BLaER1 (cell line): ENCODE measurements around the gene FDPS.
A peak's percentile ranks its signal among the peaks of the same experiment; 100 is the strongest.

Experiments
- H3K27ac ChIP-seq: shearing (Covaris generic); formaldehyde crosslinking; 2 replicates; pipeline ENCODE4 v1.8.1; 2022
- H3K27me3 ChIP-seq: shearing (Covaris generic); formaldehyde crosslinking; 2 replicates; pipeline ENCODE4 v1.8.1; 2022
- H3K36me3 ChIP-seq: shearing (Covaris generic); formaldehyde crosslinking; 2 replicates; pipeline ENCODE4 v1.8.1; 2022
- H3K4me1 ChIP-seq: shearing (Covaris generic); formaldehyde crosslinking; 2 replicates; pipeline ENCODE4 v1.8.1; 2022
- H3K4me2 ChIP-seq: shearing (Covaris generic); formaldehyde crosslinking; 2 replicates; pipeline ENCODE4 v1.8.1; 2022
- H3K4me3 ChIP-seq: shearing (Covaris generic); formaldehyde crosslinking; 2 replicates; pipeline ENCODE4 v1.8.1; 2022
- H3K9ac ChIP-seq: shearing (Covaris generic); formaldehyde crosslinking; 2 replicates; pipeline ENCODE4 v1.8.1; 2022
- H3K9me3 ChIP-seq: shearing (Covaris generic); formaldehyde crosslinking; 2 replicates; pipeline ENCODE4 v1.8.1; 2022
- H4K20me1 ChIP-seq: shearing (Covaris generic); formaldehyde crosslinking; 2 replicates; pipeline ENCODE4 v1.8.1; 2022
- Cebpa-rat ChIP-seq: shearing (Covaris generic); IDR thresholded peaks from 2 replicates; pipeline ENCODE4 v1.8.1; 2022

FDPS gene

DNA sequence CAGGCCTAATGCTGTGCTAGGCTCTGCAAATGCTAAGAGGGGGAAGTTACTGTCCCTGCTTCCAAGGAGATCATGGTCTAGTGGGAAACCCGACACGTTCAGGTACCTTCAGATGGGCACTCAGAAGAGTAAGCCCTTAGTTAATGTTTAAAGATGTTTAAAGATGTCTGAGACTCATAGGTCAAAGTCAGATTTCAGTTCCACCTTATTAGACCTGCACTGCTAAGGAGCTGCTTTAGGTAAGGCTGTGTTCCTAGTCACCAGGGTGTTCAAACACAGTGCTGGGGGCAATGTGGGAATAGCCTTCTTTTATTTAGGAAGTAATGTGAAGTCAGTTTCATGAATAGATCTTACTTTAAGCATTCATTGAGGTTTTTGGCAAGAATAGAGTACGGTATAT is 8.3 kb downstream of the FDPS start:
- Histone ChIP-seq H4K20me1 (peaks cover 23% of the 10 kb centered on the region), H3K9ac (no peak overlapping the region), H3K4me3 (no peak overlapping the region), H3K27me3 (no peaks in the 10 kb centered on the region), H3K9me3 (no peaks in the 10 kb centered on the region), H3K4me2 (no peak overlapping the region), H3K36me3 (peaks cover 86% of the 10 kb centered on the region), H3K4me1 (peaks cover 39% of the 10 kb centered on the region), H3K27ac (no peak overlapping the region)
- no peak for TF ChIP-seq Cebpa-rat

DNA sequence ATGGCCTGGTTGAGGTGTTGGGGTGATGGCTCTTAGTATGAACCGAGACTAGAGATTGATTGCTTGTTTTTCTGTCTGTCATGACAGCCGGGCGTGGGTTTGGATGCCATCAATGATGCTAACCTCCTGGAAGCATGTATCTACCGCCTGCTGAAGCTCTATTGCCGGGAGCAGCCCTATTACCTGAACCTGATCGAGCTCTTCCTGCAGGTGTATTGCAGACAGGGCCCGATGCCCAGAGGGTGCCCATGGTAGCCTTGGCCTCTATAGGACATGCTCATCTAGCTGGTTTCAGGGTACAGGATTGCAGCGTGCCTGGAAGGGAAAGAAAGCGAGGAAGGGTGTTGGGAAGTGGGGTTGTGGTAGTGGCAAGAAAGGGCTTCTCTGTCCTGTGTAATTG is 9.4 kb downstream of the FDPS start:
- Histone ChIP-seq H3K27ac (no peak overlapping the region), H3K9ac (0 out of 2 replicates have a peak overlapping the region, but pooled peaks have one; percentile 3), H3K27me3 (no peaks in the 10 kb centered on the region), H3K4me3 (no peak overlapping the region), H3K9me3 (no peaks in the 10 kb centered on the region), H3K4me2 (no peak overlapping the region), H3K4me1 (peaks cover 46% of the 10 kb centered on the region), H3K36me3 (peaks cover 75% of the 10 kb centered on the region), H4K20me1 (peaks cover 28% of the 10 kb centered on the region)
- no peak for TF ChIP-seq Cebpa-rat

DNA sequence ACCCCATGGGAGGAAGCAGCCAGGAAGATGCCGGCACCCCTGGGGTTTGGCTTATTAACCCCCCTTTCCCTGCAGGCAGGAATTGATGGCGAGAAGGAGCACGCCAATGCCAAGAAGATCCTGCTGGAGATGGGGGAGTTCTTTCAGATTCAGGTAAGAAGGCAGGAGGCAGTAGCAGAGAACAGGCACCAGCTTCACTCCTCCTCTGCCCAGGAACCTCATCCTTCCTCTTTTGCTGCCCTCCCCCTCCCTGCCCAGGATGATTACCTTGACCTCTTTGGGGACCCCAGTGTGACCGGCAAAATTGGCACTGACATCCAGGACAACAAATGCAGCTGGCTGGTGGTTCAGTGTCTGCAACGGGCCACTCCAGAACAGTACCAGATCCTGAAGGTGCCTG is 10.9 kb downstream of the FDPS start:
- TF ChIP-seq Cebpa-rat, result no peak
- Histone ChIP-seq H3K4me1 (peaks cover 46% of the 10 kb centered on the region), H4K20me1 (peaks cover 28% of the 10 kb centered on the region), H3K9ac (0 out of 2 replicates have a peak overlapping the region, but pooled peaks have one; percentile 3), H3K27ac (no peak overlapping the region), H3K36me3 (peaks cover 60% of the 10 kb centered on the region), H3K4me2 (0 out of 2 replicates have a peak overlapping the region, but pooled peaks have one; percentile 94), H3K9me3 (no peaks in the 10 kb centered on the region), H3K4me3 (no peak overlapping the region), H3K27me3 (no peaks in the 10 kb centered on the region)

DNA sequence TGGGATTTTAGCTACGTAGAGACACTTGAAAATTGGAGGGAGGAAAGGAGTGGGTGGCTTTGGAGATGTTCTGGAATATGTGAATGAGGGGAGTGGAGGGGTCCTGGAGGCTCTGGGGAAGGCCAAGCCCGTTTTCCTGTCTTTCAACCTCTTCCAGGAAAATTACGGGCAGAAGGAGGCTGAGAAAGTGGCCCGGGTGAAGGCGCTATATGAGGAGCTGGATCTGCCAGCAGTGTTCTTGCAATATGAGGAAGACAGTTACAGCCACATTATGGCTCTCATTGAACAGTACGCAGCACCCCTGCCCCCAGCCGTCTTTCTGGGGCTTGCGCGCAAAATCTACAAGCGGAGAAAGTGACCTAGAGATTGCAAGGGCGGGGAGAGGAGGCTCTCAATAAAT is 11.6 kb downstream of the FDPS start:
- Histone ChIP-seq H3K4me3 (peak overlapping the region; percentile 61), H4K20me1 (peaks cover 31% of the 10 kb centered on the region), H3K27ac (no peak overlapping the region), H3K4me2 (peak overlapping the region; percentile 94), H3K4me1 (peaks cover 50% of the 10 kb centered on the region), H3K36me3 (peaks cover 53% of the 10 kb centered on the region), H3K27me3 (no peaks in the 10 kb centered on the region), H3K9ac (peak overlapping the region; percentile 50; the same call in 1 of the 2 replicates), H3K9me3 (no peaks in the 10 kb centered on the region)
- no peak for TF ChIP-seq Cebpa-rat

DNA sequence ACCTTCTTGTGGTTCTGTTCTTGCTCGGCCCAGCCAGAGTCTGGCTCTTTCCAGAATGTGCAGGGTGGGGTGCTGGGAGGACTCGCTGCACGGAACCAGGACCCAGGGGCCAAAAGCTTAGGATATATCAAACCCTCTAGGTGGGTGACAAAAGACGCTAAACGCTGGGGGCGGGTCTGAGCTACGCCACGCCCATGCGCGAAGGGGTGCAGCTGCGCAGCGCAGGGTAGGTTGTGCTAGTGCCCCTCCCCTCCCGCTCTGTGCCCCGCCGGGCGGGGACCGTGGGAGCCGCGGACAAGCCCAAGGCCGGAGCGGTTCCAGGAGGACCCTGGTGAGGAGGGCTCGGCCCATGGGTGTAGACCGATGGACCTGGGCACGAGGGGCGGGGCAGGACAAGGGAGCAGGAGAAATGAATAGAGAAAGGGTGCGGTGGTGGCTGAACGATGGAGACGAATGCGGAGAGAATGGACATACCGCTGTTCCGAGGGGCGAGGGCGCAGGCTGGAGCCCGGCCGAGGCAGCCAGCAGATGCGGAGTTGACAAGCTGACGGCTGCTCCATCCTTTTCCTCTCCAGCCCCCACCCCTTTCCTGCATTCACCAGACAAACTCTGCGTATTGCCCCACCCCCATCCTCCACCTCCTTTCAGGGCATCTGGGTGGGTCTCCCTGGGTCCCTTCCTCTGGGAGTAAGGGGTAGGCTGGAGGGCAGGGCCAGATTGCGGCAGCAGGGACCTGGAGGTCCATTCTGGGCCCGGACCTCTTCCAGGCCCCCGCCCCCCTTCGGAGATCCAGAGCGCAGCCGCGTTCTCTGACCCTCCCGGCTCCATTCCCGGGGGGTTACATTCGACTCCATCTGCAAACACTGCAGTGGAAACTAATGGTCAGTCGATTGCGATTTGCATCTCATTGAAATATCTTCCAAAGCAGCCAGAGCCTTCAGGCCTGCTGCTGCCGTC is 12.3 kb downstream of the FDPS start, which contains the start of gene RUSC1:
Gene RUSC1, plus strand, starts transcription at position 234 of the 957 bp plus-strand sequence. CDS start 880 bp downstream, outside the sequence.
- no peaks in the 10 kb centered on the region for H3K9me3 ChIP-seq
- H3K27me3 ChIP-seq, result no peaks in the 10 kb centered on the region
- H3K4me2 ChIP-seq, result peak within 1 kb of the TSS; percentile 94
- H3K36me3 ChIP-seq, result peaks cover 47% of the 10 kb centered on the region
- H4K20me1 ChIP-seq, result peaks cover 38% of the 10 kb centered on the region
- peak within 1 kb of the TSS; percentile 78; the same call in 1 of the 2 replicates for H3K9ac ChIP-seq
- no peak within 1 kb of the TSS for H3K27ac ChIP-seq
- no peak for TF ChIP-seq Cebpa-rat
- peak within 1 kb of the TSS; percentile 61 for H3K4me3 ChIP-seq
- peaks cover 57% of the 10 kb centered on the region for H3K4me1 ChIP-seq

DNA sequence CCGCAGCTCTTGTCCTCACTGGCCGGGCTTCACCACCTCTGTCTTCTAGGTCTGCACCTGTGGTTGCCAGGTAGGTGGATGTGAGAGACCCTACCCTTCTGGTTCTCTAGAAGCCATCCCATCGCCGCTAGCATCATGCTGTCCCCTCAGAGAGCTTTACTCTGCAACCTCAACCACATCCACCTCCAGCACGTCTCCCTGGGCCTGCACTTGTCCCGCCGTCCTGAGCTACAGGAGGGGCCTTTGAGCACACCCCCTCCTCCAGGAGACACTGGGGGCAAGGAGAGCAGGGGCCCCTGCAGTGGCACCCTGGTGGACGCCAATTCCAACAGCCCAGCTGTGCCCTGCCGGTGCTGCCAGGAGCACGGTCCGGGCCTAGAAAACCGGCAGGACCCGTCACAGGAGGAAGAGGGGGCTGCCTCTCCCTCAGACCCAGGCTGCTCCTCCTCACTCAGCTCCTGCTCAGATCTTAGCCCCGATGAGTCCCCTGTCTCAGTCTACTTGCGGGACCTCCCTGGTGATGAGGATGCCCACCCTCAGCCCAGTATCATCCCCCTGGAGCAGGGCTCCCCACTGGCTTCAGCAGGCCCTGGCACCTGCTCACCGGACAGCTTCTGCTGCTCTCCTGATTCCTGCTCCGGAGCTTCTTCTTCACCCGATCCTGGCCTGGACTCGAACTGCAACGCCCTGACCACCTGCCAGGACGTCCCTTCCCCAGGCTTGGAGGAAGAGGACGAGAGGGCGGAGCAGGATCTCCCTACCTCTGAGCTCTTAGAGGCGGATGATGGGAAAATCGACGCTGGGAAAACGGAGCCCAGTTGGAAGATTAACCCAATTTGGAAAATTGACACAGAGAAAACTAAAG is 13.2 kb downstream of the FDPS start:
- peaks cover 47% of the 10 kb centered on the region for H4K20me1 ChIP-seq
- H3K27ac ChIP-seq, result no peak overlapping the region
- peaks cover 67% of the 10 kb centered on the region for H3K4me1 ChIP-seq
- H3K9me3 ChIP-seq, result no peaks in the 10 kb centered on the region
- H3K4me2 ChIP-seq, result peak overlapping the region; percentile 94
- no peaks in the 10 kb centered on the region for H3K27me3 ChIP-seq
- H3K9ac ChIP-seq, result peak overlapping the region; percentile 78; the same call in 1 of the 2 replicates
- peaks cover 43% of the 10 kb centered on the region for H3K36me3 ChIP-seq
- no peak for TF ChIP-seq Cebpa-rat
- peak overlapping the region; percentile 86 for H3K4me3 ChIP-seq

DNA sequence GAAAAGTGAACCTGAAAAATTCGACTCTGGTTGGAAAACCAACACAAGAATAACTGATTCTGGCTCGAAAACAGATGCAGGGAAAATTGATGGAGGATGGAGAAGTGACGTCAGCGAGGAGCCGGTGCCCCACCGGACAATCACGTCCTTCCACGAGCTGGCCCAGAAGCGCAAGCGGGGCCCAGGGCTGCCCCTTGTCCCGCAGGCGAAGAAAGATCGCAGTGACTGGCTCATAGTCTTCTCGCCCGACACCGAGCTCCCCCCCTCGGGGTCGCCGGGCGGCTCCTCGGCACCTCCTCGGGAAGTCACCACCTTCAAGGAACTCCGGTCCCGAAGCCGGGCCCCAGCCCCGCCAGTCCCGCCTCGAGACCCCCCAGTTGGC is 13.9 kb downstream of the FDPS start:
- Histone ChIP-seq H4K20me1 (peaks cover 52% of the 10 kb centered on the region), H3K9ac (peak overlapping the region; percentile 78), H3K27ac (no peak overlapping the region), H3K27me3 (no peaks in the 10 kb centered on the region), H3K4me1 (peaks cover 73% of the 10 kb centered on the region), H3K9me3 (no peaks in the 10 kb centered on the region), H3K36me3 (peaks cover 43% of the 10 kb centered on the region), H3K4me3 (peak overlapping the region; percentile 86), H3K4me2 (peak overlapping the region; percentile 94)
- TF ChIP-seq Cebpa-rat, result no peak

DNA sequence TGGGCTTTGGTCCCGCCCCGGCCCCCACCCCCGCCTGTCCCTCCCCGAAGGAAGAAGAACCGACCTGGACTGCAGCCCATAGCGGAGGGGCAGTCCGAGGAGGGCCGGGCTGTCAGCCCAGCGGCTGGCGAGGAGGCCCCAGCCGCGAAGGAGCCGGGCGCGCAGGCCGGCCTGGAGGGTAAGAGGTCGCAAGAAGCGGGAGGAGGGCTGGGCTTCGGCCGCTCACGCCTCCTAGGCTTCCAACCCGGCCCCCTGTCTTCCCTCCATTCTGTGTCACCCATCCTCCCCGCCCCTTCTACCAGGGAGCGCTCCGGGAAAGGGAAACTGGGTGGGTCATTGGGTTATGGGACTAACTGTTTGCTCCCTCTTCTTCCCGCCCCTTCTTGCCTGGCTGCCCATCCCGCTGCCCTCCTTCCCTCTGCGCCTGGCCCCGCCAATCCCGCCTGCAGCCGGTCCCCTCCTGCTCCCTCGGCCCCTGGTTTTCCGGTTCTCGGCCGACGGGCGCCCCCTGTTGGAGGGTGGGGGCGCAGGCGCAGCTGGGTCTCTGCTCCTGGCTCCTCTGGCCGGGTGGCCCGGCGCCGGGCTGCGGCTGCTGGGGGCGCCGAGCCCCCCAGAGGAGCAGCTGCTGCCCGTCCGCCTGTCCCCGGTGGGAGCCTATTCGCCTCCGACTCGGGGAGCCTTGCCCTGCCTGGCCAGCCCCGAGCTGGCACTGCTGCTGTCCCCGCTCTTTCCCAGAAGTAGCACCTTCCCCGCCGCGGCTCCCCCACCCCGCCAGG is 14.5 kb downstream of the FDPS start:
- H3K36me3 ChIP-seq, result peaks cover 43% of the 10 kb centered on the region
- H3K9ac ChIP-seq, result peak overlapping the region; percentile 78
- H3K27ac ChIP-seq, result 0 out of 2 replicates have a peak overlapping the region, but pooled peaks have one; percentile 46
- H3K4me1 ChIP-seq, result peaks cover 77% of the 10 kb centered on the region
- H3K4me3 ChIP-seq, result peak overlapping the region; percentile 86
- H3K4me2 ChIP-seq, result peak overlapping the region; percentile 94
- H4K20me1 ChIP-seq, result peaks cover 57% of the 10 kb centered on the region
- no peaks in the 10 kb centered on the region for H3K27me3 ChIP-seq
- no peak for TF ChIP-seq Cebpa-rat
- H3K9me3 ChIP-seq, result no peaks in the 10 kb centered on the region

DNA sequence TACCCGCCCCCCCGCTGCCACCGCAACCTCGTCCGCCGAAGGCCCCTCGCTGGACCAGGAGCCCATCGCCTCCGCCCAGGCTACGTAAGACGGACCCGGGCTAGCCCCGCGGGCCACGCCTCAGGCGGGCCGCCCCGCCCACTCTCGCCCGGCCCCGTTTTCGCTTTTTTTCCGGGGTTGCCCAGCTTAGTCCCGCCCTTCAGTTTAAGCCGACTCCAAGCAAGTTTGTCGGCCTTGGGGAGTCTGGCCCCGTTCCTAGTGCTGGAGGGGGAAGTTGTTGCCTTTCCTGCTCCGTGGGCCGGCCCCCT is 15.0 kb downstream of the FDPS start:
- no peak for TF ChIP-seq Cebpa-rat
- Histone ChIP-seq H3K9me3 (no peaks in the 10 kb centered on the region), H3K4me1 (peaks cover 71% of the 10 kb centered on the region), H3K36me3 (peaks cover 43% of the 10 kb centered on the region), H4K20me1 (peaks cover 52% of the 10 kb centered on the region), H3K27ac (peak overlapping the region; percentile 79), H3K4me3 (peak overlapping the region; percentile 86), H3K27me3 (no peaks in the 10 kb centered on the region), H3K4me2 (peak overlapping the region; percentile 94), H3K9ac (peak overlapping the region; percentile 78)
